AG20443 (cell line): ENCODE measurements around the gene HYCC2.
"Not testable (repeated sequence)": the region's sequence is repeated elsewhere in the genome, so short reads cannot be mapped to it uniquely, and the experiment has no call there.

Experiments used
- DNase-seq: peaks from one replicate; pipeline ENCODE4 v3.0.0; 2012; ENCODE audit warnings: low spot score, mixed read lengths

The HYCC2 gene

GRCh38 chr2:201071479-201072200, at the start of gene HYCC2, which contains the start of gene NDUFB3:
TSS of gene HYCC2 (minus strand) at chr2:201071671. CDS start at chr2:201024009, 47,662 bp downstream.
TSS of gene NDUFB3 (plus strand) at chr2:201072001. CDS start at chr2:201078883, 6,882 bp downstream.
- DNase-seq: peak; percentile 97

DNA sequence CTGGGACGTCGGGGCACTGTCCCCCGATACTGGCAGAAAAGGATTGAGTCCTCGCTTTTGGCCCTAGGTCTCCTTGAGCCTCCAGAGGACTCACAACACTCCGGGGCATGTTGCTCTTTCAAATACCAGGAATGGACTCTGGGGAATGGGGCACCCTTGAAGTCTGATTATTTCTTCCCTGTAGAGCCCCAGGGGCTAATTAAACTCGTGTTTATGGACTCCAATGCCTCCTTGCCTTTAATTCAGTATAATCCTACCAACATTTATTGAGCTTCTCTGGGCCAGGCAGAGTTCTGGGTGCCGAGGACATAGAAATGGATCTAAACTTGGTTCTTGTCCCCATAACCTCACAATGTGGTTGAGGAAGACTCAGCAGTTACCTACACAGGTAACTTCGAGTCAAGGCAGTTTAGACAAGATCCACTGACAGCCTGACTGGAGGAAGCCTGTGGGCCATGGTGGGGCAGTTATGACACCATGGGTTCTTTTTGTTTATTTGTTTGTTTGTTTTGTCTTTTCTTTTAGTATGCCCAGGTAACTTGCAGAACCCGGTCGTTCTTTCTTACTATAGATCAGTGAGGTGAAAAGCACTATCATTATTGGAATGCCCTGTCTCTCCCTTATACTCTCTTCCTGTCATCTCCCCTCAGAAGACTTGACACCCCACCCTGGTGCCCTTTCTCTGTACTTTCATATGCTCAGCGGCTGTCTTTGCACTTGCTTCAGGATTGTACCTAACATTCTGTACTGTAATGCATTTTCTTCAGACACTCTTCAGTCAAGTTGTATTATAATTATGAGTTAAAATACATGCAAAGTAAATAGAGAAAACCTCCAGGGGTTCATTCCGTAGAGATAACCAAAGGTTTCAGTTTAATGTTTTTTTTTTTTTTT, 47.7 kb upstream of the HYCC2 start:
- no peak for DNase-seq

DNA sequence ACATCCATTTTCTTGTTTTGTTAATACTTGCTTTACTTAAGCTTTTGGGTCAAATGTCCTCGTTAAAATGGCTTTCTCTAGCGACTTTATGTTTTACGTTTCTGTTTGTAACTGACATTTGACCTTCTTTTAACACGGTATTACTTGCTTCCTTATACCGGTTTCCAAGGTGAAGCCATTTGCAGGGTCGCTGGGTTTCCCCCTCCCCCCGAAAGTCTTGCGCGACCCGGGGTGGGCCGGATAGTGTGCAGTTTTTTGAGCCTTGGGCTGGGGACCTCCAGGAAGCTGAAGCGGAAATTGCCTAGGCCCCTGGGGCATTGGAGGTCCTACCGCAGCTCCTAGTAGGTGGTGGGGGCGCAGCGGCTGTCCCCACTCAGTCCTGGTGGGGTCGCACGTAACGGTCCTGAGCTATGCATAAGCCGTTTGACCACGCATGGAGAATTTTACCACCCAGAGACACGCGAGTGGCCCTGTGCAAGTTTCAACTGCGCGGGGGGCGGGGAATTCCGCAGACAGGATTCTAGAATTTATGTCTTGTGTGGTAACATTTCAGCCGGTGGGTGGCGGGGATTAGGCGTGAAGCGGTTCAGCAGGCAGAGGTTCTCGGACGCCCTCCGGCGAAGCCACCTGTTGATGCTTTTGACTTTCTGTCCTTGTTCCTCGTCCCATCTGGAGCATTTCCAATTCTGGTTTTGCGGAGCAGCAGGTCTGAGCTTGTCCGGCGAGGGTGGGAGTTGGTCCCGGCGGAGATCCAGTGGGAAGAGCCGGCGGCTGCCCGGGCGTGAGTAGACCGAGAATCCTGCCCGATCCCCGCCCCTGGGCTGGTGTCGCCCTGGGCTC, 46.9 kb upstream of the HYCC2 start:
- DNase-seq: peak; percentile 69

GRCh38 chr2:201117735-201118094, 46.2 kb upstream of the HYCC2 start:
- DNase-seq: not testable (repeated sequence)

DNA sequence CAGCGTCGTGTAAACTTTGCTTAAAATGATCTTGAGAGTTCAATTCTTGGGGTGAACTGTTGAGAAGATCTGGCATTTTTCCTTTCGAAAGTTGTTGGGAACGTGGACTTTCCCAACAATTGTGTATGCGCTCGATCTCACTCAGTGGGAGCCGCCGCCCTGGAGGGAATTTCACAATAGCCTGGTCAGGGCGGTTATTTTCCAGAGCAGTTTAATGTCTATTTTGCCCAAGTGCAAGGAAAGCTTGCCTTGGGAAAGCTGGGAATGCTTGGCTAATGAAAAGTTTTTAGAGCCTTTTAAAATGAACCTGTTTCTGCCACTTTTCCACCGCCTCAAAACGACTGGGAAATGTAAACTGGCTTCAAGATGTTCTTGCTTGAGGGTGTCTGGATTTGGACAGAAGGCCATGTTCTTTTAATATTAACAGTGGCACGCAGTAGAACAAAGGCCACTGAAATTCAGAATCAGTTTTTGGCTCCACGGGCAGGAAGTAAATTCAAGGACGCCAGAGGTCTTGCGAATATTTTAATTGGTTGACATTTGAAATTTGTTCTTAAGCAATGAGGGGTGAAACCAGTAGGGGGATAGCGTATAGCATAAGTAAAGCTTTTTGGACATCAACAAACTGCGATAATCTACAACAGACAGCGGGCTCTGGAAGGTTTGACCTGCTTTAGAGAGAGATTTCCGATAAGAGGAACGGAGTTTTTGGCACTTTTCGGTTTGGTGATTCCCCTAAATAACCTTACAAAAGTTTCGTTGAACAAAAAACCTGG, 45.7 kb upstream of the HYCC2 start:
- DNase-seq: peak; percentile 67

DNA sequence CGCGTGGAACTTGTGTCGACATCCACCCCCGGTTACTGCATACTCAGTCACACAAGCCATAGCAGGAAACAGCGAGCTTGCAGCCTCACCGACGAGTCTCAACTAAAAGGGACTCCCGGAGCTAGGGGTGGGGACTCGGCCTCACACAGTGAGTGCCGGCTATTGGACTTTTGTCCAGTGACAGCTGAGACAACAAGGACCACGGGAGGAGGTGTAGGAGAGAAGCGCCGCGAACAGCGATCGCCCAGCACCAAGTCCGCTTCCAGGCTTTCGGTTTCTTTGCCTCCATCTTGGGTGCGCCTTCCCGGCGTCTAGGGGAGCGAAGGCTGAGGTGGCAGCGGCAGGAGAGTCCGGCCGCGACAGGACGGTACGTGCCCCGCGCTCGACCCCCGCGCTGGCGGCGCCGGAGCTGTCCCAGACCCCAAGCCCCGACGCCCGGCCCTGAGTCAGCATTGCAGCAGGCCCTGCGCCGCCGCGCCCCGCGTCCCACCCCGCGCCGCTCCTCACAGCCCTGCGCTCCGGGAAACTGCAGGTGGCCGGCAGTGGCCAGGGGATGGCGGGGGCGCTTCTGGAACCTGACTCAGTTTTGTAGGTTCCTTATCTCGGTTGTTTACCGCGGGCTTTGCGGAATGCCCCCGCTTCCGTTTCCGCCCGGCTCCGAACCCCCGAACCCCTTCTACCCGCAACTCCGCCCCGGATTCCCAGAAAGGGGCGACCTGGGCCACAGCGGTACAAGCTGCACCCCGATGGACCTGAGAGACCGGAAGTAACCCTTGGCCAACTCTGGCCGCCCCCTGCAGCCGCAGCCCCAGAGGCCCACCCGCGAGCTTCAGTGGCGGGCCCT, 44.9 kb upstream of the HYCC2 start, which contains the start of gene CFLAR:
Gene CFLAR (plus strand): TSS at position 50 of the 844 bp plus-strand sequence. CDS start 13,702 bp downstream, outside the sequence.
- peak; percentile 73 for DNase-seq

- DNase-seq: peak; percentile 46
Measured at GRCh38 chr2:201114846-201115245, 43.4 kb upstream of the HYCC2 start.

GRCh38 chr2:201114350-201114749, 42.9 kb upstream of the HYCC2 start:
- DNase-seq: no peak

GRCh38 chr2:201111096-201111495, 39.6 kb upstream of the HYCC2 start:
- no peak for DNase-seq

DNA sequence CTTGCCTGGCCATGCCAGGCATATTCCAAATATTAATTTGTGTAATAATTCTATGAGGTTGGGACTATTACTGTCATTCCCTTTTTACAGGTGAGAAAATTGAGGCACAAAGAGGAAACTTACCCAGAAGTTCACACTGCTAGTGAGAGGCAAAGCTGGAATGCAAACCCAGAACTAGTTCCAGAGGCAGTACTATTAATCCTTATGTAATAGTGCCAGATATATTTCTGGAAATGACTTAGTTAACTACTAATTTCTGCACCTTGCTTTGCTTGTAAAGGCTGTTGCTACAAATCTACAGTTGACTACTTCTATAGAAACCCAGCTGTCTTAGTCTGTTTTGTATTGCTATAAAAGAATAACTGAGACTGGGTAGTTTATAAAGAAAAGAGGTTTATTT, 39.1 kb upstream of the HYCC2 start:
- no peak for DNase-seq

DNA sequence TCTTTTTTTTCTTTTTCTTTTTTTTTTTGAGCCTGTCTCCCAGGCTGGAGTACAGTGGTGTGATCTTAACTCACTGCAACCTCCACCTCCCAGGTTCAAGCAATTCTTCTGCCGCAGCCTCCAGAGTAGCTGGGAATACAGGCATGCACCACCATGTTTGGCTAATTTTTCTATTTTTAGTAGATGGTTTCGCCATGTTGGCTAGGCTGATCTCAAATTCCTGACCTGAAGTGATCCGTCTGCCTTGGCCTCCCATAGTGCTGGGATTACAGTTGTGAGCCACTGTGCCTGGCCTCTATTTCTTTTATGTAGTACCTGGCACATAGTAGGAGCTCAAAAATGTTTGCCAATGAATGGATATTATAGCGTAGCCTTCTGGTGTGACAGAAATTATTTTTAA, 37.7 kb upstream of the HYCC2 start:
- no peak for DNase-seq

DNA sequence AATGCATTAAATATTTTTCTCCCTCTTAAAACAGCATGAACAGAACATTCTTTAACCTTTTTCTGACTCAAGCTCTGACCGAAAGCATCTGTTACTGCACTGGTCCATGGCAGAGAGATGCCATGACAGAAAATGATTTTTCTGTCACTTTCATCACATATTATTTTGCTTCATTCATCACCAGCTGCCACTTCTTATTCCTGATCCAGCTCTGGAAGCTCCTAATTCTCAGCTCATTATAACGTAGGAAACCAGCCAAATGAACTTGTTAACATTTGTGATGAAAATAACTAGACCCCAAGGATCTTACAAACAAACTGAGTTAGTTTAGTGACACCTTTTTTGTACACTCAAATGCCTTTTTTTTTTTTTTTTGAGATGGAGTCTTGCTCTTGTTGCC, 36.9 kb upstream of the HYCC2 start:
- no peak for DNase-seq

- no peak for DNase-seq
Measured at GRCh38 chr2:201107624-201108023, 36.2 kb upstream of the HYCC2 start.

DNA sequence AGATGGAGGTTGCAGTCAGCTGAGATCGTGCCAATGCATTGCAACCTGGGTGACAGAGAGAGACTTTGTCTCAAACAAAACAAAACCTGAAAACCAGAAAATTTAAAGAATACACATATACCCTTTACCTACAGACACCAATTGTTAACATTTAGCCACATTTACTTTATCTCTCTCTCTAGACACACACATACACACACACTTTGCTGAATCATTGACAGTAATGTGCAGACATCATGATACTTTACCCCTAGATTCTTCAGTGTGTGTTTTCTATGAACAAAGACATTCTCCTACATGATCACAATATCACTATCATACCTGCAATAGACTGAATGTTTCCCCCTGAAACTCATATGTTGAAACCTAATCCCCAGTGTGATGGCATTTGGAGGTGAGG, 34.3 kb upstream of the HYCC2 start:
- no peak for DNase-seq

- no peak for DNase-seq
Measured at GRCh38 chr2:201100497-201100896, 29.0 kb upstream of the HYCC2 start.

- peak; percentile 22 for DNase-seq
Measured at GRCh38 chr2:201093573-201093972, 22.1 kb upstream of the HYCC2 start.

DNA sequence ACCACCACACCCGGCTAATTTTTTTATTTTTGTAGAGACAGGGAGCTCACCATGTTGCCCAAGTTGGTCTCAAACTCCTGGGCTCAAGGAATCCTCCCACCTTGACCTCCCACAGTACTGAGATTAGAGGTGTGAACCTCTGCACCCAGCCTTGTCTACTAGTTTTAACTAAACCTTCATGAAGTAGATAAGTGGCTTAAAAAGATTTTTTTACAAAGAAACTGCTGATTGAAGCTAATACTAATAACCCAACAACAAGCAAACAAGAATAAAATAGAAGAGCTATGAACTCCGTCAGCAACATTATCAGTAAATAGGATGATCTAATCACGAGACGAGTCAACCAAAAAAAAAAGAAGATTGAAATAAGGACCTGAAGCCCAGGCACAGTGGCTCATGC, 19.1 kb upstream of the HYCC2 start:
- DNase-seq: no peak

GRCh38 chr2:201084863-201085262, 13.4 kb upstream of the HYCC2 start:
- DNase-seq: no peak

- no peak for DNase-seq
Measured at GRCh38 chr2:201074996-201075395, 3.5 kb upstream of the HYCC2 start.

DNA sequence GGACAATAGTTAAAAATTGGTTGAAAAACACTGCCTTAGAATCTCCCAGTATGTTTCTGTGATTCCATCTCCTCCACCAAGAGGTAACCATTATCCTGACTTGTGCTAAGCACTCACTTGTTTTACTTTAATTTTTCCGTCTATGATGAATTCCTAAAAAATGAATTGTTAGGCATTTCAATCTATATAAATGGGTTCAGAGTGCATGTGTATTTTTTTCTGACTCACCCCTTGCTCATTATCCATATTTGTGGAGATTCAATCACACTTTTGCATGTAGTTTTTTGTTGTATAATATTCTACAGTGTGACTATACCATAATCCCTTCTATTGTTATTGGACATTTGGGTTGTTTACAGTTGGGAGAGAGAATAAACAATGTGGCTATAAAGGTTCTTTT, 1.6 kb upstream of the HYCC2 start:
- DNase-seq: no peak

GRCh38 chr2:201072201-201072530, 695 bp upstream of the HYCC2 start:
- DNase-seq: no peak
